ENCODE results near the gene SHB. TPM values are rescaled to one million over a fixed set of nuclear protein-coding genes. Genes with fewer than 3 reads are reported as not detected.

Gene SHB
- total RNA-seq, 2 experiments from 2014 or later = 1.1 to 1.2 TPM

- Histone ChIP-seq H3K27ac (ENCODE audit: low read depth in 1 of 2, low read length in 2 of 2) (no peak overlapping the region), H3K36me3 (ENCODE audit: insufficient read depth, low read length) (no peaks in the 10 kb centered on the region), H3K4me3 (ENCODE audit: low read length) (no peak overlapping the region), H3K27me3 (ENCODE audit: control insufficient read depth in 1 of 2, insufficient read depth in 2 of 2, low read length in 2 of 2) (no peaks in the 10 kb centered on the region), H3K9me3 (ENCODE audit: control insufficient read depth in 1 of 2, insufficient read depth in 1 of 2, low read length in 2 of 2) (no peaks in the 10 kb centered on the region), H3K4me1 (ENCODE audit: insufficient read depth, low read length) (no peaks in the 10 kb centered on the region)
- ChIA-PET CTCF (no interaction called here), POLR2A (interaction anchor here (0.6 kb wide), 1 partner anchor 365 kb away, joined by 3 read pairs; no protein-coding TSS in a partner anchor)
- Mint-ChIP-seq H3K27me3 (no peaks in the 10 kb centered on the region), H3K4me1 (ENCODE audit: low read depth) (no peaks in the 10 kb centered on the region), H3K36me3 (ENCODE audit: low read depth) (no peaks in the 10 kb centered on the region), H3K27ac (no peak overlapping the region), H3K9me3 (no peaks in the 10 kb centered on the region), H3K4me3 (no peak overlapping the region)
- intact Hi-C loops (cut with DNase I, micrococcal nuclease) = no loop called here
- ATAC-seq (ENCODE audit: poor library complexity) (no peak), DNase-seq (no peak)
- TF ChIP-seq, protein P1, sequence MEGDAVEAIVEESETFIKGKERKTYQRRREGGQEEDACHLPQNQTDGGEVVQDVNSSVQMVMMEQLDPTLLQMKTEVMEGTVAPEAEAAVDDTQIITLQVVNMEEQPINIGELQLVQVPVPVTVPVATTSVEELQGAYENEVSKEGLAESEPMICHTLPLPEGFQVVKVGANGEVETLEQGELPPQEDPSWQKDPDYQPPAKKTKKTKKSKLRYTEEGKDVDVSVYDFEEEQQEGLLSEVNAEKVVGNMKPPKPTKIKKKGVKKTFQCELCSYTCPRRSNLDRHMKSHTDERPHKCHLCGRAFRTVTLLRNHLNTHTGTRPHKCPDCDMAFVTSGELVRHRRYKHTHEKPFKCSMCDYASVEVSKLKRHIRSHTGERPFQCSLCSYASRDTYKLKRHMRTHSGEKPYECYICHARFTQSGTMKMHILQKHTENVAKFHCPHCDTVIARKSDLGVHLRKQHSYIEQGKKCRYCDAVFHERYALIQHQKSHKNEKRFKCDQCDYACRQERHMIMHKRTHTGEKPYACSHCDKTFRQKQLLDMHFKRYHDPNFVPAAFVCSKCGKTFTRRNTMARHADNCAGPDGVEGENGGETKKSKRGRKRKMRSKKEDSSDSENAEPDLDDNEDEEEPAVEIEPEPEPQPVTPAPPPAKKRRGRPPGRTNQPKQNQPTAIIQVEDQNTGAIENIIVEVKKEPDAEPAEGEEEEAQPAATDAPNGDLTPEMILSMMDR (IDR thresholded peaks at IDR 0.05) = no peak
Measured at GRCh38 chr9:37923118-37923795, 145.8 kb downstream of the SHB start.

- Histone ChIP-seq H3K27me3 (ENCODE audit: control insufficient read depth in 1 of 2, insufficient read depth in 2 of 2, low read length in 2 of 2) (no peaks in the 10 kb centered on the region), H3K4me3 (ENCODE audit: low read length) (no peak overlapping the region), H3K27ac (ENCODE audit: low read depth in 1 of 2, low read length in 2 of 2) (no peak overlapping the region), H3K9me3 (ENCODE audit: control insufficient read depth in 1 of 2, insufficient read depth in 1 of 2, low read length in 2 of 2) (no peaks in the 10 kb centered on the region), H3K4me1 (ENCODE audit: insufficient read depth, low read length) (no peaks in the 10 kb centered on the region), H3K36me3 (ENCODE audit: insufficient read depth, low read length) (no peaks in the 10 kb centered on the region)
- DNase-seq = no peak
- Mint-ChIP-seq H3K27me3 (no peaks in the 10 kb centered on the region), H3K36me3 (ENCODE audit: low read depth) (no peaks in the 10 kb centered on the region), H3K4me1 (ENCODE audit: low read depth) (no peaks in the 10 kb centered on the region), H3K27ac (no peak overlapping the region), H3K4me3 (no peak overlapping the region), H3K9me3 (no peaks in the 10 kb centered on the region)
- POLR2A ChIA-PET = no interaction called here
- intact Hi-C loops (cut with DNase I, micrococcal nuclease) = no loop called here
- TF ChIP-seq, protein P1 (IDR thresholded peaks at IDR 0.05) = no peak
- no peak for ATAC-seq (ENCODE audit: poor library complexity)
- CTCF ChIA-PET = no interaction called here
Measured at GRCh38 chr9:37922363-37923117, 146.5 kb downstream of the SHB start.

GRCh38 chr9:37921546-37922300, 147.3 kb downstream of the SHB start:
- no peaks in the 10 kb centered on the region for H3K9me3 Mint-ChIP-seq
- no peak overlapping the region for H3K4me3 Mint-ChIP-seq
- no peaks in the 10 kb centered on the region for H3K27me3 Mint-ChIP-seq
- H3K36me3 Mint-ChIP-seq (ENCODE audit: low read depth) = no peaks in the 10 kb centered on the region
- H3K27ac ChIP-seq (ENCODE audit: low read depth in 1 of 2, low read length in 2 of 2) = no peak overlapping the region
- H3K4me1 Mint-ChIP-seq (ENCODE audit: low read depth) = no peaks in the 10 kb centered on the region
- H3K27ac Mint-ChIP-seq = no peak overlapping the region
- CTCF ChIA-PET = no interaction called here
- TF ChIP-seq, protein P1 (IDR thresholded peaks at IDR 0.05) = no peak
- no peaks in the 10 kb centered on the region for H3K9me3 ChIP-seq (ENCODE audit: control insufficient read depth in 1 of 2, insufficient read depth in 1 of 2, low read length in 2 of 2)
- H3K4me3 ChIP-seq (ENCODE audit: low read length) = no peak overlapping the region
- DNase-seq = no peak
- H3K36me3 ChIP-seq (ENCODE audit: insufficient read depth, low read length) = no peaks in the 10 kb centered on the region
- H3K4me1 ChIP-seq (ENCODE audit: insufficient read depth, low read length) = no peaks in the 10 kb centered on the region
- intact Hi-C loops (cut with DNase I, micrococcal nuclease) = no loop called here
- no peak for ATAC-seq (ENCODE audit: poor library complexity)
- H3K27me3 ChIP-seq (ENCODE audit: control insufficient read depth in 1 of 2, insufficient read depth in 2 of 2, low read length in 2 of 2) = no peaks in the 10 kb centered on the region
- POLR2A ChIA-PET = no interaction called here
